ENCODE results near the gene SLC25A23. TPM values are rescaled to one million over a fixed set of nuclear protein-coding genes. Genes with fewer than 3 reads are reported as not detected.

Gene SLC25A23
- total and polyA plus RNA-seq, 2 experiments from 2014 or later, result 25.7 to 96.4 TPM

GRCh38 chr19:6494438-6495036, 34.9 kb upstream of the SLC25A23 start:
- ATAC-seq, result no peak

More at GRCh38 chr19:6494438-6495036, 34.9 kb upstream of the SLC25A23 start:
- Mint-ChIP-seq H3K4me3 (no peak overlapping the region), H3K27ac (no peak overlapping the region), H3K9me3 (no peaks in the 10 kb centered on the region; the same call in 1 of the 3 replicates), H3K4me1 (no peaks in the 10 kb centered on the region), H3K27me3 (ENCODE audit: insufficient read depth, low read depth, poor library complexity) (peaks cover 4% of the 10 kb centered on the region), H3K36me3 (ENCODE audit: low read depth) (no peaks in the 10 kb centered on the region; the same call in 1 of the 3 replicates)
- no peaks in the 10 kb centered on the region for H3K27me3 ChIP-seq (ENCODE audit: insufficient read depth)
- TF ChIP-seq ETS1 (IDR thresholded peaks at IDR 0.05) (no peak), STAT1 (IDR thresholded peaks at IDR 0.05; ENCODE audit: unreplicated experiment) (no peak), JUNB (IDR thresholded peaks at IDR 0.05; ENCODE audit: unreplicated experiment) (no peak), ZNF114 (CRISPR knock-in tag; IDR thresholded peaks at IDR 0.05) (no peak), POLR2AphosphoS5 (IDR thresholded peaks at IDR 0.05; ENCODE audit: low read depth) (no peak), NANOG (IDR thresholded peaks at IDR 0.05; ENCODE audit: borderline replicate concordance) (no peak), CREB1 (CRISPR knock-in tag; IDR thresholded peaks at IDR 0.05; ENCODE audit: low read depth) (no peak), REST (IDR thresholded peaks at IDR 0.05; ENCODE audit: unreplicated experiment) (no peak), EZH2phosphoT487 (IDR thresholded peaks at IDR 0.05; ENCODE audit: unreplicated experiment) (no peak), ZNF331 (CRISPR knock-in tag; IDR thresholded peaks at IDR 0.05; ENCODE audit: low read depth) (no peak), EZH2 (IDR thresholded peaks at IDR 0.05; ENCODE audit: low read depth, unreplicated experiment) (no peak)
- TF ChIP-seq, protein P1, sequence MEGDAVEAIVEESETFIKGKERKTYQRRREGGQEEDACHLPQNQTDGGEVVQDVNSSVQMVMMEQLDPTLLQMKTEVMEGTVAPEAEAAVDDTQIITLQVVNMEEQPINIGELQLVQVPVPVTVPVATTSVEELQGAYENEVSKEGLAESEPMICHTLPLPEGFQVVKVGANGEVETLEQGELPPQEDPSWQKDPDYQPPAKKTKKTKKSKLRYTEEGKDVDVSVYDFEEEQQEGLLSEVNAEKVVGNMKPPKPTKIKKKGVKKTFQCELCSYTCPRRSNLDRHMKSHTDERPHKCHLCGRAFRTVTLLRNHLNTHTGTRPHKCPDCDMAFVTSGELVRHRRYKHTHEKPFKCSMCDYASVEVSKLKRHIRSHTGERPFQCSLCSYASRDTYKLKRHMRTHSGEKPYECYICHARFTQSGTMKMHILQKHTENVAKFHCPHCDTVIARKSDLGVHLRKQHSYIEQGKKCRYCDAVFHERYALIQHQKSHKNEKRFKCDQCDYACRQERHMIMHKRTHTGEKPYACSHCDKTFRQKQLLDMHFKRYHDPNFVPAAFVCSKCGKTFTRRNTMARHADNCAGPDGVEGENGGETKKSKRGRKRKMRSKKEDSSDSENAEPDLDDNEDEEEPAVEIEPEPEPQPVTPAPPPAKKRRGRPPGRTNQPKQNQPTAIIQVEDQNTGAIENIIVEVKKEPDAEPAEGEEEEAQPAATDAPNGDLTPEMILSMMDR (conservative IDR thresholded peaks at IDR 0.05; ENCODE audit: low read depth in 2 of 2), result no peak
- TF ChIP-seq, protein P2, sequence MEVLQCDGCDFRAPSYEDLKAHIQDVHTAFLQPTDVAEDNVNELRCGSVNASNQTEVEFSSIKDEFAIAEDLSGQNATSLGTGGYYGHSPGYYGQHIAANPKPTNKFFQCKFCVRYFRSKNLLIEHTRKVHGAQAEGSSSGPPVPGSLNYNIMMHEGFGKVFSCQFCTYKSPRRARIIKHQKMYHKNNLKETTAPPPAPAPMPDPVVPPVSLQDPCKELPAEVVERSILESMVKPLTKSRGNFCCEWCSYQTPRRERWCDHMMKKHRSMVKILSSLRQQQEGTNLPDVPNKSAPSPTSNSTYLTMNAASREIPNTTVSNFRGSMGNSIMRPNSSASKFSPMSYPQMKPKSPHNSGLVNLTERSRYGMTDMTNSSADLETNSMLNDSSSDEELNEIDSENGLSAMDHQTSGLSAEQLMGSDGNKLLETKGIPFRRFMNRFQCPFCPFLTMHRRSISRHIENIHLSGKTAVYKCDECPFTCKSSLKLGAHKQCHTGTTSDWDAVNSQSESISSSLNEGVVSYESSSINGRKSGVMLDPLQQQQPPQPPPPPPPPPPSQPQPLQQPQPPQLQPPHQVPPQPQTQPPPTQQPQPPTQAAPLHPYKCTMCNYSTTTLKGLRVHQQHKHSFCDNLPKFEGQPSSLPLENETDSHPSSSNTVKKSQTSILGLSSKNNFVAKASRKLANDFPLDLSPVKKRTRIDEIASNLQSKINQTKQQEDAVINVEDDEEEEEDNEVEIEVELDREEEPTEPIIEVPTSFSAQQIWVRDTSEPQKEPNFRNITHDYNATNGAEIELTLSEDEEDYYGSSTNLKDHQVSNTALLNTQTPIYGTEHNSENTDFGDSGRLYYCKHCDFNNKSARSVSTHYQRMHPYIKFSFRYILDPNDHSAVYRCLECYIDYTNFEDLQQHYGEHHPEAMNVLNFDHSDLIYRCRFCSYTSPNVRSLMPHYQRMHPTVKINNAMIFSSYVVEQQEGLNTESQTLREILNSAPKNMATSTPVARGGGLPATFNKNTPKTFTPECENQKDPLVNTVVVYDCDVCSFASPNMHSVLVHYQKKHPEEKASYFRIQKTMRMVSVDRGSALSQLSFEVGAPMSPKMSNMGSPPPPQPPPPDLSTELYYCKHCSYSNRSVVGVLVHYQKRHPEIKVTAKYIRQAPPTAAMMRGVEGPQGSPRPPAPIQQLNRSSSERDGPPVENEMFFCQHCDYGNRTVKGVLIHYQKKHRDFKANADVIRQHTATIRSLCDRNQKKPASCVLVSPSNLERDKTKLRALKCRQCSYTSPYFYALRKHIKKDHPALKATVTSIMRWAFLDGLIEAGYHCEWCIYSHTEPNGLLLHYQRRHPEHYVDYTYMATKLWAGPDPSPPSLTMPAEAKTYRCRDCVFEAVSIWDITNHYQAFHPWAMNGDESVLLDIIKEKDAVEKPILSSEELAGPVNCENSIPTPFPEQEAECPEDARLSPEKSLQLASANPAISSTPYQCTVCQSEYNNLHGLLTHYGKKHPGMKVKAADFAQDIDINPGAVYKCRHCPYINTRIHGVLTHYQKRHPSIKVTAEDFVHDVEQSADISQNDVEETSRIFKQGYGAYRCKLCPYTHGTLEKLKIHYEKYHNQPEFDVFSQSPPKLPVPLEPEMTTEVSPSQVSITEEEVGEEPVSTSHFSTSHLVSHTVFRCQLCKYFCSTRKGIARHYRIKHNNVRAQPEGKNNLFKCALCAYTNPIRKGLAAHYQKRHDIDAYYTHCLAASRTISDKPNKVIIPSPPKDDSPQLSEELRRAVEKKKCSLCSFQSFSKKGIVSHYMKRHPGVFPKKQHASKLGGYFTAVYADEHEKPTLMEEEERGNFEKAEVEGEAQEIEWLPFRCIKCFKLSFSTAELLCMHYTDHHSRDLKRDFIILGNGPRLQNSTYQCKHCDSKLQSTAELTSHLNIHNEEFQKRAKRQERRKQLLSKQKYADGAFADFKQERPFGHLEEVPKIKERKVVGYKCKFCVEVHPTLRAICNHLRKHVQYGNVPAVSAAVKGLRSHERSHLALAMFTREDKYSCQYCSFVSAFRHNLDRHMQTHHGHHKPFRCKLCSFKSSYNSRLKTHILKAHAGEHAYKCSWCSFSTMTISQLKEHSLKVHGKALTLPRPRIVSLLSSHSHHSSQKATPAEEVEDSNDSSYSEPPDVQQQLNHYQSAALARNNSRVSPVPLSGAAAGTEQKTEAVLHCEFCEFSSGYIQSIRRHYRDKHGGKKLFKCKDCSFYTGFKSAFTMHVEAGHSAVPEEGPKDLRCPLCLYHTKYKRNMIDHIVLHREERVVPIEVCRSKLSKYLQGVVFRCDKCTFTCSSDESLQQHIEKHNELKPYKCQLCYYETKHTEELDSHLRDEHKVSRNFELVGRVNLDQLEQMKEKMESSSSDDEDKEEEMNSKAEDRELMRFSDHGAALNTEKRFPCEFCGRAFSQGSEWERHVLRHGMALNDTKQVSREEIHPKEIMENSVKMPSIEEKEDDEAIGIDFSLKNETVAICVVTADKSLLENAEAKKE (CRISPR knock-in tag; IDR thresholded peaks at IDR 0.05), result no peak
- no peak overlapping the region for H3K27ac ChIP-seq (ENCODE audit: low read depth)
- no peak overlapping the region for H3K4me3 ChIP-seq
- H3K79me2 ChIP-seq (replicated peaks; ENCODE audit: insufficient read depth), result no peaks in the 10 kb centered on the region
- no peak overlapping the region for H2AFZ ChIP-seq
- H3K9me2 ChIP-seq (ENCODE audit: insufficient read depth), result no peaks in the 10 kb centered on the region
- no peak overlapping the region for H3K4me2 ChIP-seq
- no peak for DNase-seq (ENCODE audit: low spot score)
- no peaks in the 10 kb centered on the region for H4K20me1 ChIP-seq (replicated peaks; ENCODE audit: insufficient read depth)
- no peaks in the 10 kb centered on the region for H3K36me3 ChIP-seq (ENCODE audit: insufficient read depth)
- no peaks in the 10 kb centered on the region for H3F3A ChIP-seq (replicated peaks; ENCODE audit: low read depth)
- H3K4me1 ChIP-seq (ENCODE audit: insufficient read depth), result no peaks in the 10 kb centered on the region
